Parathyroid adenoma (tissue), 2 donors: ENCODE data around the gene LRRC73.

Experiments
- H2AFZ ChIP-seq: fragments of 300-600 bp; sonication (generic); one replicate; pipeline ENCODE4 v1.7.0; 2017; ENCODE audit warnings: antibody characterized with exemption, mild to moderate bottlenecking
- H3K27ac ChIP-seq: fragments of 300-600 bp; sonication (generic); one replicate; pipeline ENCODE4 v1.7.0; 2017
- H3K27me3 ChIP-seq: fragments of 300-600 bp; sonication (generic); one replicate; pipeline ENCODE4 v1.7.0; 2017; ENCODE audit warnings: low read length; ENCODE audit not compliant: control insufficient read depth, insufficient read depth
- H3K36me3 ChIP-seq: fragments of 300-600 bp; sonication (generic); one replicate; pipeline ENCODE4 v1.7.0; 2017; ENCODE audit warnings: low read length; ENCODE audit not compliant: control insufficient read depth, insufficient read depth
- H3K4me1 ChIP-seq: fragments of 300-600 bp; sonication (generic); one replicate; pipeline ENCODE4 v1.7.0; 2017; ENCODE audit warnings: control low read depth
- H3K4me2 ChIP-seq: fragments of 300-600 bp; sonication (generic); one replicate; pipeline ENCODE4 v1.7.0; 2017; ENCODE audit warnings: low read length
- H3K4me3 ChIP-seq: fragments of 300-600 bp; sonication (generic); one replicate; pipeline ENCODE4 v1.7.0; 2017; ENCODE audit warnings: low read depth, low read length
- H3K79me2 ChIP-seq: fragments of 300-600 bp; sonication (generic); one replicate; pipeline ENCODE4 v1.7.0; 2017; ENCODE audit warnings: control low read depth
- H3K9ac ChIP-seq: fragments of 300-600 bp; sonication (generic); one replicate; pipeline ENCODE4 v1.7.0; 2017; ENCODE audit warnings: mild to moderate bottlenecking
- H3K9me3 ChIP-seq: fragments of 300-600 bp; sonication (generic); one replicate; pipeline ENCODE4 v1.7.0; 2017; ENCODE audit warnings: low read length; ENCODE audit not compliant: control insufficient read depth
- TF ChIP-seq, protein P1 (sequence below): fragments of 300-600 bp; sonication (generic); IDR thresholded peaks from one replicate; pipeline ENCODE4 v1.7.0; 2017; ENCODE audit warnings: antibody characterized with exemption, mild to moderate bottlenecking
- donor health status: primary hyperparathyroidism.

The LRRC73 gene

DNA sequence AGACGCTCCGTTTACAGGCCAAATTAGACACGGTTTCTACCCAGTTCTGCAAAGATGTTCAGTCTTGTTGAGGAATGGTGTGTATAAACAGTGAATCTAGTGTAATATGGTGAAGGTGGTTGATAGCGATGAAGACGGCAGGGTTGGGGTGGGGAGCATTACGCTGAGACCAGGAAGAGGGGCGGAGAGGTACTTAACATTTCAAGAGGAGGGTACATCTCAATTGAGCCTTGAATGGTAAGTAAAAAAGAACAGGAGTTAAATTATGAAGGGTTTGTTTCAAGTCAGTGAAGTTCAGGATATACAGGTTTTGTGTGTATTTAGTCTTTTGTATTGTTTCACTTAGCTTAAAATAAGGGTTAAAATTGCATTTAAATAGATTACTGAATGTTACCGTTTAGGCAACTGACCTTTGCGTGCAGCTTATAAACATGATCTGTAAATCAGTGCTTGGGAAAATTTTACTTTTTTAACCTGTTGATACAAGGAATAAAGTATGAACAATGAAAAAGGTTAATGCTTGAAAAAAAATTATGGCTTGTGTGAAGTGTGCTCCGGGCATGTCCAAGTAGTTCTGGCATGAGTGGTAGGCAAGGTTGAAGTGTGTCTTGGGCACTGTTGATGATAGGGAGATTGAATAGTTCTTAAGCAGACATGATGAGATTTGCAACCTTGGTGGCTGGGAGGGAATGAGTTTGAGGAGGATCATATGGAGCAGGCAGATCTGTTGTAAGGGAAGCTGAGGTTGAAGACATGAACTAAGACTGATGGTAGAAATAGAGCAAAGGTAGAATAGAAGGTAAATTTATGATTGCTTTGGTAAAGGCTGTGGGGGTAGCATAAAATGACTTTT lies 7.6 kb upstream of the LRRC73 start:
- H3K4me3 ChIP-seq, result peak overlapping the region; percentile 99
- TF ChIP-seq, protein P1, sequence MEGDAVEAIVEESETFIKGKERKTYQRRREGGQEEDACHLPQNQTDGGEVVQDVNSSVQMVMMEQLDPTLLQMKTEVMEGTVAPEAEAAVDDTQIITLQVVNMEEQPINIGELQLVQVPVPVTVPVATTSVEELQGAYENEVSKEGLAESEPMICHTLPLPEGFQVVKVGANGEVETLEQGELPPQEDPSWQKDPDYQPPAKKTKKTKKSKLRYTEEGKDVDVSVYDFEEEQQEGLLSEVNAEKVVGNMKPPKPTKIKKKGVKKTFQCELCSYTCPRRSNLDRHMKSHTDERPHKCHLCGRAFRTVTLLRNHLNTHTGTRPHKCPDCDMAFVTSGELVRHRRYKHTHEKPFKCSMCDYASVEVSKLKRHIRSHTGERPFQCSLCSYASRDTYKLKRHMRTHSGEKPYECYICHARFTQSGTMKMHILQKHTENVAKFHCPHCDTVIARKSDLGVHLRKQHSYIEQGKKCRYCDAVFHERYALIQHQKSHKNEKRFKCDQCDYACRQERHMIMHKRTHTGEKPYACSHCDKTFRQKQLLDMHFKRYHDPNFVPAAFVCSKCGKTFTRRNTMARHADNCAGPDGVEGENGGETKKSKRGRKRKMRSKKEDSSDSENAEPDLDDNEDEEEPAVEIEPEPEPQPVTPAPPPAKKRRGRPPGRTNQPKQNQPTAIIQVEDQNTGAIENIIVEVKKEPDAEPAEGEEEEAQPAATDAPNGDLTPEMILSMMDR, result no peak
- no peaks in the 10 kb centered on the region for H3K27me3 ChIP-seq
- H3K9ac ChIP-seq, result peak overlapping the region; percentile 1
- H3K27ac ChIP-seq, result no peak overlapping the region
- no peaks in the 10 kb centered on the region for H3K9me3 ChIP-seq
- H2AFZ ChIP-seq, result peak overlapping the region; percentile 70
- H3K4me2 ChIP-seq, result peak overlapping the region; percentile 87
- H3K79me2 ChIP-seq, result peaks cover 23% of the 10 kb centered on the region
- H3K4me1 ChIP-seq, result peaks cover 18% of the 10 kb centered on the region
- H3K36me3 ChIP-seq, result no peaks in the 10 kb centered on the region

DNA sequence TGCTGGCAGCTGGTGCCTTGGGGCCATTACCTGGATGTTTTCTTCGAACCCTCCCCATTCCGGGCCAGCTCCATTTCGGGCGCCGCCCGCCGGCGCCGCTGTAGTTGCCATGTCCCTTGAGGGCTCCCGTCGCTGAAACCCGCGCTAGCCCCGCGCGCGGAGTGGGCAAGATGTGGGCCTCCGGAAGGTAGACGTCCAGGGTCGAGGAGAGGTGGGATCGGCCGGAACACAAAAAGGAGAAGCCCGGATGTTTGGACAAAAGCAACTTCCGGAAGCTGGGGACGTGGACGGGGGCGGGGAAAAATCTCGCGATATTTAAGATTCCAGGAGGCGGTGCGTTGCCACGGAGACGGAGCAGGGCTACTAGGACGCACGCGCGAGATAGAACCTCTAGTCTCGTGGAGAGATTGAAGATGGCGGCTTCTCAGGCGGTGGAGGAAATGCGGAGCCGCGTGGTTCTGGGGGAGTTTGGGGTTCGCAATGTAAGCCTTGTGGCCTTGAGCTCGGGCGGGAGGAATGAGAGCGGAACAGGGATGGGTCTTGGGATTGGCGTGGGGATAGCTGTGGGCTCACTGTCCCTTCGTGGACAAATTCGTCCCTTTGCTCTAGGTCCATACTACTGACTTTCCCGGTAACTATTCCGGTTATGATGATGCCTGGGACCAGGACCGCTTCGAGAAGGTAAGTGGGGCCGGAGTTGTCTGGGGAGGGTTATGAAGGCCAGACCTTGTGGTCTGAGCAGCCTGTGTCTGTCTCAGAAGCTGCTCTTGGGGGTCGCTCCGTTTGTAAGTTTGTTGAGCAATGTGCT lies 6.8 kb upstream of the LRRC73 start, which contains the start of the genes POLR1C and YIPF3:
POLR1C (plus strand) TSS at position 393 of the 808 bp plus-strand sequence; CDS start at position 414, 21 bp downstream.
YIPF3 (minus strand) TSS at position 230 of the 808 bp plus-strand sequence; CDS start at position 111, 119 bp downstream.
- TF ChIP-seq, protein P1, result no peak
- H3K36me3 ChIP-seq, result no peaks in the 10 kb centered on the region
- peak within 1 kb of the TSS; percentile 81 for H3K27ac ChIP-seq
- no peaks in the 10 kb centered on the region for H3K27me3 ChIP-seq
- peaks cover 23% of the 10 kb centered on the region for H3K79me2 ChIP-seq
- H3K9ac ChIP-seq, result peak within 1 kb of the TSS; percentile 49
- peak within 1 kb of the TSS; percentile 99 for H3K4me3 ChIP-seq
- no peaks in the 10 kb centered on the region for H3K9me3 ChIP-seq
- peak within 1 kb of the TSS; percentile 98 for H3K4me2 ChIP-seq
- peak within 1 kb of the TSS; percentile 70 for H2AFZ ChIP-seq
- H3K4me1 ChIP-seq, result peaks cover 18% of the 10 kb centered on the region

DNA sequence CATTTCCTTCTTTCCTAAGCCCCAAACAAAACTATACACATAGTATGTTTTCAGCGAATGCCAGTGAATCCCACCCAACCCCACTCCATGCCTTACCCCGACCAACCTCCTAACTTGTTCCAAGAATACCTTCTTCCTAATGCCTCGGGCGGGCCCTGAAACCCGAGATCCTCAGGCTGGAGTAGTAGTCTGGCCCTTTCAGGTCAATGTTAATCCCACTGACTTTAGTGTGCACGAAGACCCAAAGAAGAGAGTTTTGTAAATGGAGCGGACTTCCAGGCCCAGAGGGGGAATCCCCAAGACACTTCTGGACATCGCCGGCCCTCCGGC lies 6.2 kb upstream of the LRRC73 start:
- H3K4me2 ChIP-seq, result peak overlapping the region; percentile 98
- peak overlapping the region; percentile 81 for H3K27ac ChIP-seq
- H3K36me3 ChIP-seq, result no peaks in the 10 kb centered on the region
- H3K4me1 ChIP-seq, result peaks cover 18% of the 10 kb centered on the region
- H2AFZ ChIP-seq, result peak overlapping the region; percentile 70
- peak overlapping the region; percentile 99 for H3K4me3 ChIP-seq
- peaks cover 23% of the 10 kb centered on the region for H3K79me2 ChIP-seq
- no peaks in the 10 kb centered on the region for H3K27me3 ChIP-seq
- H3K9me3 ChIP-seq, result no peaks in the 10 kb centered on the region
- H3K9ac ChIP-seq, result peak overlapping the region; percentile 49
- TF ChIP-seq, protein P1, result no peak

DNA sequence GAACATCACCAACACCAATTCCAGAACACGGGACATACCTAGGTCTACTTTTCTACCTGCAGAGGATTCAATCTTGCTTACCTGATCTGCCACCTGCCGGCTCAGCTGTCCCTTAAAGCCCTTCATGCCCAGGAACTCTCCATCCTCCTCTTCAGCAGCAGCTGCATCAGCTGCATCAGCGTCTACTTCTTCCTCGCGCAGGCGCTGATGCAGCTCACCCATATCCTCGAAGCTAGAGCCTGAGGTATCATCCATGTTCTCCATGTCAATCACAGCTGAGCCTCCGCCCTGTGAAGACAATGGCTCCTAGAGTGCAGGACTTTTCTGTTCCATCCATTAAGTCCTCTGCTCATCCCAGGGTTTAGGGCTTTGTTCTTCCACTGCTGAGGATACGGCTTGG lies 5.7 kb upstream of the LRRC73 start:
- no peaks in the 10 kb centered on the region for H3K27me3 ChIP-seq
- TF ChIP-seq, protein P1, result no peak
- peaks cover 18% of the 10 kb centered on the region for H3K4me1 ChIP-seq
- no peaks in the 10 kb centered on the region for H3K9me3 ChIP-seq
- H3K4me3 ChIP-seq, result peak overlapping the region; percentile 99
- peak overlapping the region; percentile 81 for H3K27ac ChIP-seq
- peak overlapping the region; percentile 70 for H2AFZ ChIP-seq
- H3K36me3 ChIP-seq, result no peaks in the 10 kb centered on the region
- H3K79me2 ChIP-seq, result peaks cover 23% of the 10 kb centered on the region
- no peak overlapping the region for H3K9ac ChIP-seq
- H3K4me2 ChIP-seq, result peak overlapping the region; percentile 98
